Neural crest cell (in vitro differentiated cells): ENCODE results near the gene ERICH3. TPM values are rescaled to one million over a fixed set of nuclear protein-coding genes. Genes with fewer than 3 reads are reported as not detected.
A peak's percentile ranks its signal among the peaks of the same experiment; 100 is the strongest.

ENCODE experiments used
- DNase-seq: peaks from one replicate; pipeline ENCODE4 v3.0.0; 2021; ENCODE audit warnings: low read depth, mixed read lengths, low spot score
- H3K27ac Mint-ChIP-seq: one replicate; pipeline ENCODE4 v1.8.0; 2021; ENCODE audit warnings: mild to moderate bottlenecking, mixed read lengths; ENCODE audit not compliant: unreplicated experiment
- H3K27me3 Mint-ChIP-seq: 2 replicates; pipeline ENCODE4 v1.8.0; 2021; ENCODE audit warnings: low read depth, mild to moderate bottlenecking, mixed read lengths
- H3K36me3 Mint-ChIP-seq: 2 replicates; pipeline ENCODE4 v1.8.0; 2021; ENCODE audit warnings: low read depth, mild to moderate bottlenecking, mixed read lengths
- H3K4me1 Mint-ChIP-seq: 2 replicates; pipeline ENCODE4 v1.8.0; 2021; ENCODE audit warnings: mixed read lengths
- H3K4me3 Mint-ChIP-seq: one replicate; pipeline ENCODE4 v1.8.0; 2021; ENCODE audit warnings: mild to moderate bottlenecking, mixed read lengths
- H3K9me3 Mint-ChIP-seq: 2 replicates; pipeline ENCODE4 v1.8.0; 2021; ENCODE audit warnings: mixed read lengths
- long read RNA-seq: library from polyadenylated mRNA; unstranded; transcript quantifications from one replicate; pipeline ENCODE4 v2.0.0, GENCODE V29; 2020
- total RNA-seq: library from RNA; stranded (reverse); gene quantifications from 2 replicates; pipeline ENCODE4 v1.2.1, GENCODE V29; 2021
- TF ChIP-seq, protein P1 (sequence below): fragments of 200-600 bp; sonication (generic); conservative IDR thresholded peaks from 2 replicates; pipeline ENCODE4 v1.5.0; 2021; ENCODE audit warnings: antibody characterized with exemption, mild to moderate bottlenecking

ERICH3 gene, protein sequence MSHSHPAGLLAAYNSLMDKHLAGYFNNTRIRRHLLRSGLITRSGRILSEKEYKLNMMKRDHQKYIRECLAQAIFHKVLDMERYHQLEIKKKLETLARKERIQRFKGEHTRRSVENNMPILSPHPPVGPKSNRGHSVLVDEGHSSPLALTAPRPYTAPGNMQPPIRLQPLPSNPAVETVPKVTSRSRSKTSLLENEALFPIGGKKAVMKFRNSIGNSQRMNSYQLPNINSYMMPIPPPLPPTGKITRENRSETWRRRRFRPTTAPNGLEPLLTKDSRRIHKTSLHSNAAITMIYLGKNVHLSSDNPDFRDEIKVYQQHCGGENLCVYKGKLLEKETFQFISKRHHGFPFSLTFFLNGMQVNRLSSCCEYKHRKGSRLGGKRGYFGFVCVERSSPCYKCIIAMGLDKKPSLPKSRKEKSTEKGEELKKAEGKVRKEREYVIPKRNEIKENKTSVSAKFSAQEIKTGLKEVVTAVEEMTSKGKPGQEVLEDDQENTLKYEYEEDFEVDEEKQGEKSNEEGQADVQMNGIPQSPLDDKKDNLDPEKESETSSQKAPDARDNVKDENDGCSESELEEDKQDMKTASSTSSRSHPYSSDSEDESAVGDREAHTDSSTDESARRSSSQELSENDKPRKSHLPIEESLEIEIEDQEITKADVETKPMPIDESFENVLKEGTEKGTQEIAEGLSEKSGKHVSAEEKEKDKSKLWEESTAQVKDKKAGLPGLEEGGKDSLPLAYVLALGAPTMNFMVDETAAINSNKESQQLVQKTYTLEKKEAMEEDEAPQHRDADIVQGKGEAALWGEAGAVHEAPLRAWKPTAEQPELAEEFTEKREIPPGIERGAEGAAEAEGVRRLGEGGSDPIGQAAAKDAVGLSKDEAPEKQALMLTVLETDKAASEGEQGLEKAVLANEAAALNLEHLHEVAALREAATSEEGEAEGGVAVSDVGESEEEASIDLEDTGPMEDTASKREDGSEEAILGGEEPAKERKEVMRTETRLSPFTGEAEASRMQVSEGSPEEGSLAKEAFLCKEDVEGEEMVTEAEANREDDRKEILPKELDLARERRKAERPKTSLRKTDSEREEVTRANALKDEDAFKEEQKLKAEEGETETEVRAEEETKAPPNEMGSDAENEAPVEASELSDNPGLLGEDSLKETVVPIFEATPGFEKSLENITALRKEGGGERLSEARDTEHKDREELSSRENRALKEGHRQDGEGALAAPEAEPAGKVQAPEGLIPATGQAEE (N-terminal part only)
- 0.32 TPM in 1 of 2 replicates, not detected in the other for total RNA-seq
- long read RNA-seq = 0 reads

GRCh38 chr1:74673351-74674111, at the start of gene ERICH3:
Gene ERICH3, minus strand, starts transcription at chr1:74673792. Its CDS starts 273 bp downstream, at chr1:74673519.
- DNase-seq = peak; percentile 7
- peaks cover 29% of the 10 kb centered on the region for H3K27me3 Mint-ChIP-seq
- peaks cover 11% of the 10 kb centered on the region for H3K9me3 Mint-ChIP-seq
- H3K36me3 Mint-ChIP-seq = no peaks in the 10 kb centered on the region
- TF ChIP-seq, protein P1, sequence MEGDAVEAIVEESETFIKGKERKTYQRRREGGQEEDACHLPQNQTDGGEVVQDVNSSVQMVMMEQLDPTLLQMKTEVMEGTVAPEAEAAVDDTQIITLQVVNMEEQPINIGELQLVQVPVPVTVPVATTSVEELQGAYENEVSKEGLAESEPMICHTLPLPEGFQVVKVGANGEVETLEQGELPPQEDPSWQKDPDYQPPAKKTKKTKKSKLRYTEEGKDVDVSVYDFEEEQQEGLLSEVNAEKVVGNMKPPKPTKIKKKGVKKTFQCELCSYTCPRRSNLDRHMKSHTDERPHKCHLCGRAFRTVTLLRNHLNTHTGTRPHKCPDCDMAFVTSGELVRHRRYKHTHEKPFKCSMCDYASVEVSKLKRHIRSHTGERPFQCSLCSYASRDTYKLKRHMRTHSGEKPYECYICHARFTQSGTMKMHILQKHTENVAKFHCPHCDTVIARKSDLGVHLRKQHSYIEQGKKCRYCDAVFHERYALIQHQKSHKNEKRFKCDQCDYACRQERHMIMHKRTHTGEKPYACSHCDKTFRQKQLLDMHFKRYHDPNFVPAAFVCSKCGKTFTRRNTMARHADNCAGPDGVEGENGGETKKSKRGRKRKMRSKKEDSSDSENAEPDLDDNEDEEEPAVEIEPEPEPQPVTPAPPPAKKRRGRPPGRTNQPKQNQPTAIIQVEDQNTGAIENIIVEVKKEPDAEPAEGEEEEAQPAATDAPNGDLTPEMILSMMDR = no peak
- no peak within 1 kb of the TSS for H3K27ac Mint-ChIP-seq
- H3K4me3 Mint-ChIP-seq = peak within 1 kb of the TSS; percentile 78
- peaks cover 6% of the 10 kb centered on the region for H3K4me1 Mint-ChIP-seq

DNA sequence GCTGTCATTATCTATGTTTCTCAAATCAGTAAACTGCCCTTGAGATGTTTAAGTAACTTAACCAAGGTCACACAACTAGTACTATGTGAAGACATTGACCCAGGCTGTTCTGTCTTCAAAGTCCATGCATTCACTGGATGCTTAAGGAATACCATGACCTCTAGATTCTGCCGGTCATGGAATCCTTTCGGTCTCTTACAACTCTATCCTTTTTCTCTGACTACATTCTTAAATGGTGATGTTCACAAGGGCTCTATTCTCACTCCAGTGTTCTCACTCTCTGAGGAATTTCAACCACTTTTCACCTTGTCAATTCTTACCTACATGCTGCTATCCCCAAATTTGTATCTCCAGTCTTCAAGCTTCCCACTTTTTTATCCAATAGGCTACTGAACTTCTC, 44.0 kb upstream of the ERICH3 start:
- H3K4me1 Mint-ChIP-seq = no peaks in the 10 kb centered on the region
- H3K4me3 Mint-ChIP-seq = no peak overlapping the region
- H3K27ac Mint-ChIP-seq = no peak overlapping the region
- DNase-seq = no peak
- no peaks in the 10 kb centered on the region for H3K36me3 Mint-ChIP-seq
- H3K9me3 Mint-ChIP-seq = no peaks in the 10 kb centered on the region
- TF ChIP-seq, protein P1 = no peak
- H3K27me3 Mint-ChIP-seq = no peaks in the 10 kb centered on the region

DNA sequence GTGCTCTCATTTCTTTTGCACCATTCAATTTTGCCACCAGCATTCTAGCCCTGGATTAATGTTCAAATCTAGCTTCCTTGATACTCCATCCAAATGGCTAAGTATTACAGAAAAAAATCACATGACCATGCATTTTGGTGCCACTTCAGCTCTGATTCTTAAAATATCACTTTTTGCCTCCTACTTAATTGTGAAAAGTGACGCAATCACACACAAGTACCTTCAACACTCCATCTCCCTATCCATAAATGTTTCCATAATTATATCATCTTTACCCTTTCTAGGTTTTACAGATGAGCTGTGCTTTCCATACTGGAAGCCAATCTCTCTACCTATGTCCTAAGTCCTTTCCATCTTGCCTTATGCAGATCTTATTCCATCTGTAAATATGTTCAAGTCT, 43.2 kb upstream of the ERICH3 start:
- DNase-seq = no peak
- no peak overlapping the region for H3K27ac Mint-ChIP-seq

DNA sequence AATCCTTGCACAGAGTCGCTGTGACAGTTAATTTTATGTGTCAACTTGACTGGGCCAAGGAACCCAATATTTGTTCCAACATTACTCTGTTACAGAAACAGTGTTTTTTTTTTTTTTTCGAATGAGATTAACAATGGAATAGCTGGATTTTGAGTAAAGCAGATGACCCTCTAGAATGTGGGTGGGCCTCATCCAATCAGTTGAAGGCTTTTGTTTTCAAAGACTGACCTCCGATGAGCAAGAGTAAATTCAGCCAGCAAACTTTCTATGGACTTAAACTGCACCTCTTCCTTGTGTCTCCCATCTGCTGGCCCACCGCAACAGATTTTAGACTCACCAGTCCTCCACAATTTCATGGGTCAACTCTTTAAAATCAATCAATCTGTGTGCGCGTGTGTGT, 42.2 kb upstream of the ERICH3 start:
- no peak overlapping the region for H3K4me3 Mint-ChIP-seq
- H3K36me3 Mint-ChIP-seq = peaks cover 2% of the 10 kb centered on the region
- no peaks in the 10 kb centered on the region for H3K27me3 Mint-ChIP-seq
- H3K9me3 Mint-ChIP-seq = no peaks in the 10 kb centered on the region
- TF ChIP-seq, protein P1 = no peak
- DNase-seq = no peak
- H3K4me1 Mint-ChIP-seq = no peaks in the 10 kb centered on the region
- no peak overlapping the region for H3K27ac Mint-ChIP-seq

More for the DNA sequence above, 43.2 kb upstream of the ERICH3 start:
- H3K27me3 Mint-ChIP-seq = no peaks in the 10 kb centered on the region
- TF ChIP-seq, protein P1 = no peak
- H3K9me3 Mint-ChIP-seq = no peaks in the 10 kb centered on the region
- no peaks in the 10 kb centered on the region for H3K4me1 Mint-ChIP-seq
- no peaks in the 10 kb centered on the region for H3K36me3 Mint-ChIP-seq
- H3K4me3 Mint-ChIP-seq = no peak overlapping the region

DNA sequence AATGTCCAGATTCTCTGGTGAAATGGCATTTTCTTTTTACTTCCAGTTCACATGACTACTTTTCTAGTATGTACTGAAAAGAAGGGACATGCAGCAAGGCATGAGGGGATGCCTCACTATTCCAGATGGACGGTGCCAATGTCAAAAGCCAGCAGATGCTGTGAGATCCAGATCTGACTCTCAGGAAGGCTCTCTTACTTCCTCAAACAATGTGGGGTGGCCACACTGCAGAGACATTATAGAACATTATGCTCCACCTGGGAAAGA, 41.6 kb upstream of the ERICH3 start:
- no peak for DNase-seq
- TF ChIP-seq, protein P1 = no peak
- H3K27ac Mint-ChIP-seq = no peak overlapping the region
- H3K27me3 Mint-ChIP-seq = no peaks in the 10 kb centered on the region
- no peaks in the 10 kb centered on the region for H3K4me1 Mint-ChIP-seq
- no peak overlapping the region for H3K4me3 Mint-ChIP-seq
- peaks cover 2% of the 10 kb centered on the region for H3K36me3 Mint-ChIP-seq
- H3K9me3 Mint-ChIP-seq = no peaks in the 10 kb centered on the region
